H7 (cell line): ENCODE measurements around the gene MYO1A. TPM values are rescaled to one million over a fixed set of nuclear protein-coding genes. Genes with fewer than 3 reads are reported as not detected.

Experiments used
- total RNA-seq: library from RNA; depleted of rRNA; stranded (reverse); fragments of >200 nt; shearing (Covaris generic); gene quantifications from 2 replicates; pipeline ENCODE4 v1.2.3, GENCODE V29; 2014; rRNA removed

Gene MYO1A
- total RNA-seq, 1 experiment from 2014 or later = 0.24 TPM

Other genes starting within 250 kb of the MYO1A start
- gene SDR9C7, start 115.7 kb downstream of the MYO1A start, total RNA-seq = 0.28 TPM in 1 of 2 replicates, not detected in the other
- gene RDH16, start 92.5 kb downstream of the MYO1A start, total RNA-seq = 0.63 and 0.66 TPM in 2 replicates
- gene ZBTB39, start 43.6 kb downstream of the MYO1A start, total RNA-seq = 11.6 and 13.0 TPM in 2 replicates
- 1.00 and 1.2 TPM in 2 replicates for gene TAC3, start 33.6 kb downstream of the MYO1A start, total RNA-seq
- 22.6 and 30.6 TPM in 2 replicates for gene NEMP1, start 28.7 kb upstream of the MYO1A start, total RNA-seq
- gene NAB2, start 39.0 kb upstream of the MYO1A start, total RNA-seq = 19.0 and 20.8 TPM in 2 replicates
- gene STAT6, start 61.2 kb upstream of the MYO1A start, total RNA-seq = 43.5 and 51.5 TPM in 2 replicates
- 17.3 and 23.9 TPM in 2 replicates for gene LRP1, start 78.4 kb upstream of the MYO1A start, total RNA-seq
- gene LRP1-AS, start 97.5 kb upstream of the MYO1A start, total RNA-seq = not detected in 2 replicates
- 0.74 and 2.2 TPM in 2 replicates for gene NXPH4, start 166.7 kb upstream of the MYO1A start, total RNA-seq
- gene SHMT2, start 179.6 kb upstream of the MYO1A start, total RNA-seq = 355 and 399 TPM in 2 replicates
- 0.90 and 1.6 TPM in 2 replicates for gene STAC3, start 201.1 kb upstream of the MYO1A start, total RNA-seq